CD4-positive, CD25-positive, alpha-beta regulatory T cell (primary cell): Measurements from ENCODE around the gene TCF7L2. TPM values are rescaled to one million over a fixed set of nuclear protein-coding genes. Genes with fewer than 3 reads are reported as not detected.

Experiments
- ATAC-seq, 2 donors: fragments of 150-1000 bp; cut with Tn5 transposase; one replicate each; pipeline ENCODE4 v1.10.0; 2021; ENCODE audit warnings: low read depth in 2 of 2, moderate number of reproducible peaks in 2 of 2, moderate library complexity in 1 of 2
- DNase-seq, 3 donors: peaks; one replicate each; pipeline versions ENCODE4 v3.0.0 to v3.0.0-alpha.2; 2012 to 2022; ENCODE audit warnings: mixed read lengths in 1 of 3
- H3K27ac ChIP-seq: one replicate; pipeline ENCODE4 v1.7.0; 2013; ENCODE audit warnings: mild to moderate bottlenecking, low read length; ENCODE audit not compliant: insufficient read depth, poor library complexity, severe bottlenecking
- H3K27me3 ChIP-seq: one replicate; pipeline ENCODE4 v1.7.0; 2013; ENCODE audit warnings: low read length; ENCODE audit not compliant: control insufficient read depth, insufficient read depth
- H3K36me3 ChIP-seq: one replicate; pipeline ENCODE4 v1.7.0; 2013; ENCODE audit warnings: mild to moderate bottlenecking, low read length, moderate library complexity; ENCODE audit not compliant: control insufficient read depth, insufficient read depth
- H3K4me1 ChIP-seq: 2 replicates; pipeline ENCODE4 v1.7.0; 2013; ENCODE audit warnings: mild to moderate bottlenecking, low read length; ENCODE audit not compliant: insufficient read depth, control insufficient read depth, poor library complexity, severe bottlenecking
- H3K4me3 ChIP-seq: one replicate; pipeline ENCODE4 v1.7.0; 2013; ENCODE audit warnings: low read depth, mild to moderate bottlenecking, low read length, moderate library complexity
- H3K9me3 ChIP-seq, 2 experiments: 1 replicate in 1 of 2; 2 replicates in 1 of 2; pipeline ENCODE4 v1.7.0; 2013; ENCODE audit warnings: low read length in 2 of 2, mild to moderate bottlenecking in 1 of 2, moderate library complexity in 1 of 2; ENCODE audit not compliant: control insufficient read depth in 2 of 2
- H3K27ac Mint-ChIP-seq, 3 donors: one replicate each; pipeline ENCODE4 v1.8.0; 2020 to 2022; ENCODE audit warnings: mild to moderate bottlenecking in 3 of 3, mixed read lengths in 3 of 3, moderate library complexity in 2 of 3
- H3K27me3 Mint-ChIP-seq: one replicate; pipeline ENCODE4 v1.8.0; 2022; ENCODE audit warnings: mild to moderate bottlenecking, mixed read lengths
- H3K36me3 Mint-ChIP-seq: one replicate; pipeline ENCODE4 v1.8.0; 2020; ENCODE audit warnings: mixed read lengths
- H3K4me1 Mint-ChIP-seq, 4 donors: one replicate each; pipeline ENCODE4 v1.8.0; 2020 to 2022; ENCODE audit warnings: mixed read lengths in 4 of 4, mild to moderate bottlenecking in 1 of 4
- H3K4me3 Mint-ChIP-seq, 4 donors: one replicate each; pipeline ENCODE4 v1.8.0; 2020 to 2022; ENCODE audit warnings: mild to moderate bottlenecking in 4 of 4, mixed read lengths in 4 of 4, moderate library complexity in 3 of 4
- H3K9me3 Mint-ChIP-seq, 7 donors: one replicate each; pipeline ENCODE4 v1.8.0; 2020 to 2022; ENCODE audit warnings: mixed read lengths in 7 of 7, mild to moderate bottlenecking in 3 of 7, moderate library complexity in 2 of 7
- polyA plus RNA-seq, 4 donors: library from polyadenylated mRNA; unstranded; fragments of 300-500 nt; fragmentation: Illumina TruSeq; gene quantifications; one replicate each; pipeline ENCODE4 v1.2.3, GENCODE V29; 2021
- total RNA-seq: library from RNA; stranded (reverse); gene quantifications from one replicate; pipeline ENCODE4 v1.2.3, GENCODE V29; 2022

The TCF7L2 gene
- total and polyA plus RNA-seq, 5 donors from 2014 or later: 0.38 to 1.8 (median 0.52) TPM; not detected in 1

GRCh38 chr10:112955582-112956421, 5.8 kb downstream of the TCF7L2 start:
- H3K27ac Mint-ChIP-seq: peak overlapping the region in 1 of 3 donors; percentile 54
- H3K4me3 Mint-ChIP-seq: no peak overlapping the region
- peaks cover 0 to 5% (median 0%) of the 10 kb centered on the region in 7 donors for H3K9me3 Mint-ChIP-seq
- H3K36me3 ChIP-seq: no peaks in the 10 kb centered on the region
- H3K27me3 ChIP-seq: peaks cover 23% of the 10 kb centered on the region
- ATAC-seq: no peak
- no peak overlapping the region for H3K27ac ChIP-seq
- H3K36me3 Mint-ChIP-seq: no peaks in the 10 kb centered on the region
- peaks cover 67% of the 10 kb centered on the region for H3K27me3 Mint-ChIP-seq
- H3K4me3 ChIP-seq: no peak overlapping the region
- no peak for DNase-seq
- peaks cover 12% of the 10 kb centered on the region for H3K4me1 ChIP-seq
- no peaks in the 10 kb centered on the region for H3K9me3 ChIP-seq
- peaks cover 0 to 22% (median 6%) of the 10 kb centered on the region in 4 donors for H3K4me1 Mint-ChIP-seq

GRCh38 chr10:112956631-112957350, 6.7 kb downstream of the TCF7L2 start:
- Mint-ChIP-seq H3K4me1 (peaks cover 0 to 21% (median 5%) of the 10 kb centered on the region in 4 donors), H3K9me3 (peaks cover 0 to 3% (median 0%) of the 10 kb centered on the region in 7 donors), H3K27ac (no peak overlapping the region), H3K36me3 (no peaks in the 10 kb centered on the region), H3K4me3 (no peak overlapping the region), H3K27me3 (peaks cover 70% of the 10 kb centered on the region)
- H3K4me1 ChIP-seq: peaks cover 8% of the 10 kb centered on the region
- H3K4me3 ChIP-seq: no peak overlapping the region
- no peaks in the 10 kb centered on the region for H3K9me3 ChIP-seq
- DNase-seq (no peak), ATAC-seq (no peak)
- no peak overlapping the region for H3K27ac ChIP-seq
- no peaks in the 10 kb centered on the region for H3K36me3 ChIP-seq
- H3K27me3 ChIP-seq: peaks cover 23% of the 10 kb centered on the region

GRCh38 chr10:112957640-112958092, 7.6 kb downstream of the TCF7L2 start:
- H3K4me3 Mint-ChIP-seq: no peak overlapping the region

GRCh38 chr10:112958275-112958995, 8.4 kb downstream of the TCF7L2 start:
- Mint-ChIP-seq H3K9me3 (peaks cover 0 to 1% (median 0%) of the 10 kb centered on the region in 7 donors), H3K27ac (no peak overlapping the region), H3K4me3 (no peak overlapping the region), H3K4me1 (peaks cover 0 to 13% (median 2%) of the 10 kb centered on the region in 4 donors), H3K36me3 (no peaks in the 10 kb centered on the region), H3K27me3 (peaks cover 63% of the 10 kb centered on the region)
- Histone ChIP-seq H3K27ac (no peak overlapping the region), H3K4me3 (no peak overlapping the region), H3K4me1 (no peaks in the 10 kb centered on the region), H3K36me3 (no peaks in the 10 kb centered on the region), H3K9me3 (no peaks in the 10 kb centered on the region), H3K27me3 (peaks cover 19% of the 10 kb centered on the region)
- ATAC-seq: no peak
- DNase-seq: no peak

More at GRCh38 chr10:112957640-112958092, 7.6 kb downstream of the TCF7L2 start:
- H3K36me3 ChIP-seq: no peaks in the 10 kb centered on the region
- no peak overlapping the region for H3K27ac ChIP-seq
- Mint-ChIP-seq H3K4me1 (peaks cover 0 to 19% (median 3%) of the 10 kb centered on the region in 4 donors), H3K27ac (no peak overlapping the region), H3K27me3 (peaks cover 71% of the 10 kb centered on the region), H3K36me3 (no peaks in the 10 kb centered on the region), H3K9me3 (peaks cover 0 to 1% (median 0%) of the 10 kb centered on the region in 7 donors)
- peaks cover 23% of the 10 kb centered on the region for H3K27me3 ChIP-seq
- no peak overlapping the region for H3K4me3 ChIP-seq
- DNase-seq: no peak
- H3K9me3 ChIP-seq: no peaks in the 10 kb centered on the region
- ATAC-seq: no peak
- no peaks in the 10 kb centered on the region for H3K4me1 ChIP-seq

GRCh38 chr10:112959207-112959838, 9.3 kb downstream of the TCF7L2 start:
- Mint-ChIP-seq H3K36me3 (no peaks in the 10 kb centered on the region), H3K4me1 (peaks cover 0 to 11% (median 2%) of the 10 kb centered on the region in 4 donors), H3K9me3 (peaks cover 0 to 1% (median 0%) of the 10 kb centered on the region in 7 donors), H3K4me3 (no peak overlapping the region), H3K27me3 (peaks cover 60% of the 10 kb centered on the region), H3K27ac (no peak overlapping the region)
- H3K4me3 ChIP-seq: no peak overlapping the region
- ATAC-seq (no peak), DNase-seq (no peak)
- H3K4me1 ChIP-seq: no peaks in the 10 kb centered on the region
- H3K9me3 ChIP-seq: no peaks in the 10 kb centered on the region
- no peaks in the 10 kb centered on the region for H3K36me3 ChIP-seq
- H3K27me3 ChIP-seq: peaks cover 15% of the 10 kb centered on the region
- no peak overlapping the region for H3K27ac ChIP-seq

GRCh38 chr10:112960151-112960681, 10.2 kb downstream of the TCF7L2 start:
- H3K36me3 ChIP-seq: no peaks in the 10 kb centered on the region
- H3K9me3 ChIP-seq: no peaks in the 10 kb centered on the region
- H3K27me3 ChIP-seq: peaks cover 10% of the 10 kb centered on the region
- DNase-seq (no peak), ATAC-seq (no peak)
- H3K27ac ChIP-seq: no peak overlapping the region
- H3K36me3 Mint-ChIP-seq: no peaks in the 10 kb centered on the region
- no peak overlapping the region for H3K27ac Mint-ChIP-seq
- peaks cover 58% of the 10 kb centered on the region for H3K27me3 Mint-ChIP-seq
- H3K4me3 Mint-ChIP-seq: no peak overlapping the region
- peaks cover 0 to 2% (median 0%) of the 10 kb centered on the region in 7 donors for H3K9me3 Mint-ChIP-seq
- no peaks in the 10 kb centered on the region for H3K4me1 ChIP-seq
- no peak overlapping the region for H3K4me3 ChIP-seq
- H3K4me1 Mint-ChIP-seq: peaks cover 0 to 11% (median 2%) of the 10 kb centered on the region in 4 donors

GRCh38 chr10:112961609-112962008, 11.6 kb downstream of the TCF7L2 start:
- Histone ChIP-seq H3K36me3 (no peaks in the 10 kb centered on the region), H3K27ac (no peak overlapping the region), H3K4me1 (no peaks in the 10 kb centered on the region), H3K27me3 (peaks cover 8% of the 10 kb centered on the region), H3K4me3 (no peak overlapping the region), H3K9me3 (no peaks in the 10 kb centered on the region)
- no peak overlapping the region for H3K4me3 Mint-ChIP-seq
- ATAC-seq: no peak
- H3K4me1 Mint-ChIP-seq: peaks cover 0 to 4% (median under 1%) of the 10 kb centered on the region in 4 donors
- H3K27ac Mint-ChIP-seq: no peak overlapping the region
- DNase-seq: no peak
- peaks cover 0 to 2% (median 0%) of the 10 kb centered on the region in 7 donors for H3K9me3 Mint-ChIP-seq
- H3K27me3 Mint-ChIP-seq: peaks cover 44% of the 10 kb centered on the region
- no peaks in the 10 kb centered on the region for H3K36me3 Mint-ChIP-seq
